ENCODE measurements around the gene SMO. TPM values are rescaled to one million over a fixed set of nuclear protein-coding genes. Genes with fewer than 3 reads are reported as not detected.

SMO gene
- total RNA-seq, 4 donors from 2014 or later = 1.9 to 8.6 (median 3.5) TPM

DNA sequence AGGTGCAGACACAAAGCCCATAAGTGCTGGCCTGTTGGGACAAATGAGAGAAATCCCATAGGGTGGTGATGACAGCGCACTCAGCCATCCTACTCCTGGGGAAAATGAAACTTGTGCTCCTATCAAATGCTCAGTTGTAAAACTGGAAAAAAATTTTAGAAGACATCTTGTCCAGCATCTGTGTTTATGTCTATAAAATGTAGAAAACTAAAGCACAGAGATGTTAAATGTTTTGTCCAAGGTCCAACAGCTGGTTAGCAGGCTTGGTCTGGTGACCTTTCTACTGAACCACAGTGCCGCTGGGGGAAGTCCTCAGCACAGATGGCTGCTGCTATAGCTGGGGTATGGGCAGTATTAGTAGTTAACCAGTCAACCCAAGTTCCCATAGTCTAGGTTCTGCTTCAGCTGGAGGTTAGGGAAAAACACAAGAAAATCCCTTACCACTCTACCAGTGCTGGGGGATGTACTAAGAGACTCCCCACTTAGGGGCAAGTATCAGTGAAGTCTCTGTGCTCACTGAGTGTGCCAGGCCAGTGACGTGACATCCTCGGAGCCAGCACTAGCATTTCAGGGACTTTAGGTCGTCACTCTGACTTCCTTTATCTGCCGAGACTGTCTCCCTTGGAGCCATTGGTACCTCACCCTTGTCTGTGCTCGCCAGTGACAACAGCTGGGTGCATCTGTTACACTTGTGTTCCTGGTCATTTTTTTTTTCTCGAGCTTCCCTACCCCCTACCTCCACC is 42.0 kb upstream of the SMO start:
- H3K27me3 ChIP-seq = peaks cover 14% of the 10 kb centered on the region
- no peak overlapping the region for H3K4me3 ChIP-seq
- peaks cover 0 to 18% (median 13%) of the 10 kb centered on the region in 4 donors for H3K4me1 ChIP-seq
- TF ChIP-seq EP300 (IDR thresholded peaks at IDR 0.05; ENCODE audit: low read depth) (no peak), POLR2A (IDR thresholded peaks at IDR 0.05) (no peak), POLR2AphosphoS5 (IDR thresholded peaks at IDR 0.05) (no peak)
- TF ChIP-seq, protein P1, sequence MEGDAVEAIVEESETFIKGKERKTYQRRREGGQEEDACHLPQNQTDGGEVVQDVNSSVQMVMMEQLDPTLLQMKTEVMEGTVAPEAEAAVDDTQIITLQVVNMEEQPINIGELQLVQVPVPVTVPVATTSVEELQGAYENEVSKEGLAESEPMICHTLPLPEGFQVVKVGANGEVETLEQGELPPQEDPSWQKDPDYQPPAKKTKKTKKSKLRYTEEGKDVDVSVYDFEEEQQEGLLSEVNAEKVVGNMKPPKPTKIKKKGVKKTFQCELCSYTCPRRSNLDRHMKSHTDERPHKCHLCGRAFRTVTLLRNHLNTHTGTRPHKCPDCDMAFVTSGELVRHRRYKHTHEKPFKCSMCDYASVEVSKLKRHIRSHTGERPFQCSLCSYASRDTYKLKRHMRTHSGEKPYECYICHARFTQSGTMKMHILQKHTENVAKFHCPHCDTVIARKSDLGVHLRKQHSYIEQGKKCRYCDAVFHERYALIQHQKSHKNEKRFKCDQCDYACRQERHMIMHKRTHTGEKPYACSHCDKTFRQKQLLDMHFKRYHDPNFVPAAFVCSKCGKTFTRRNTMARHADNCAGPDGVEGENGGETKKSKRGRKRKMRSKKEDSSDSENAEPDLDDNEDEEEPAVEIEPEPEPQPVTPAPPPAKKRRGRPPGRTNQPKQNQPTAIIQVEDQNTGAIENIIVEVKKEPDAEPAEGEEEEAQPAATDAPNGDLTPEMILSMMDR (IDR thresholded peaks at IDR 0.05) = no peak
- in situ Hi-C loops (cut with MboI; ENCODE audit: low pct_ligation_motif_present in 1 of 4, low pct_unique_long_range_greater_than_20kb in 1 of 4, low sequenced_read_pairs in 3 of 4) (no loop called here), intact Hi-C loops (cut with DNase I; ENCODE audit: low total_unique reads) (no loop called here)
- peak overlapping the region; percentile 5 to 41 (median 25) for H3K27ac ChIP-seq
- no peaks in the 10 kb centered on the region for H3K9me3 ChIP-seq
- no peaks in the 10 kb centered on the region for H3K36me3 ChIP-seq
- DNase-seq = no peak
- WGBS, 2 donors (ENCODE audit: low coverage in 1 of 2) = 50 to 62% methylated on average over 1 to 8 of the region's 8 CpGs

DNA sequence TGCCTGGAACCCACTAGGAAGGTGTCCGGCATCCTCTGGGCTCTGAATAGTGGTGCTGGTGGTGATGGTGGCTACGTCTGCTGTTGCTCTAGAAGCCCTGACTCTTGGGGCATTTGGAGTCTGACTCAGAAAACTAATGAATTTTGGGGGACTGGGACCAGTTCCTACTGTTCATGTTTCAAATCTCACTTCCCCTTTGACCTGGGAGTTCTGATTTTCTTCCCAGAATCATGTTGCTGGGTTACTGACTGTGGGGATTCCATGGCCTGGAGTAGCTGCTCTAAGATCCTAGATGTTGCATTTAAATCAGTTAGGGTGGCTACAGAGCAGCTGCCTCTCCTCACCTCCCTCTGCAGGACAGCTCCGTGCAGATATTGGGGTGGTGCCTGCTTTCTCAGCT is 40.7 kb upstream of the SMO start:
- in situ Hi-C loops (cut with MboI; ENCODE audit: low pct_ligation_motif_present in 1 of 4, low pct_unique_long_range_greater_than_20kb in 1 of 4, low sequenced_read_pairs in 3 of 4) (no loop called here), intact Hi-C loops (cut with DNase I; ENCODE audit: low total_unique reads) (no loop called here)
- H3K4me3 ChIP-seq = no peak overlapping the region
- no peak for TF ChIP-seq POLR2A (IDR thresholded peaks at IDR 0.05)
- TF ChIP-seq POLR2AphosphoS5 (IDR thresholded peaks at IDR 0.05) = no peak
- TF ChIP-seq, protein P1 (IDR thresholded peaks at IDR 0.05) = no peak
- no peak for TF ChIP-seq EP300 (IDR thresholded peaks at IDR 0.05; ENCODE audit: low read depth)
- H3K27ac ChIP-seq = no peak overlapping the region
- no peak for DNase-seq
- no peaks in the 10 kb centered on the region for H3K36me3 ChIP-seq
- peaks cover 14% of the 10 kb centered on the region for H3K27me3 ChIP-seq
- no peaks in the 10 kb centered on the region for H3K9me3 ChIP-seq
- WGBS, 2 donors (ENCODE audit: low coverage in 1 of 2) = 83% methylated on average over 3 of the region's 3 CpGs; no CpG with 5 or more reads in 1 of the 2 donors
- H3K4me1 ChIP-seq = peaks cover 0 to 18% (median 13%) of the 10 kb centered on the region in 4 donors

DNA sequence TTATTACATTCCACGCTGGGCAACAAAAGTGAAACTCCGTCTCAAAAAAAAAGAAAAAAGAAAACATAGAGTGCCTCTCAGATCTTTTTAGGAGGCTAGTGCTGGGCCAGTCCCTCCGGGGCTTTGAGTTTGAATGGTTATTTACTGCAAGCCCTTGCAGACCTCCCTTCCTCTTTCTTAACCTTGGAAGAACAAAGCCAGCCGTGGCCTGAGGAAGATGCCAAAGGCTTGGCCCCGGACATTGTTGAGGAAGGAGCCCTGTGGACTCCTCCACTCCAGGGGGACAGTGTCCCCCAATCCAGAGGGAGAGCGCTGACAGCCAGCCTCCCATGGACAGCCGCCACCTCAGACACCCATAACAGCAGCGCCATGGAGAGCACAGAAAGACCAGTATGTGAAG is 38.9 kb upstream of the SMO start:
- no peak overlapping the region for H3K27ac ChIP-seq
- intact Hi-C loops (cut with DNase I; ENCODE audit: low total_unique reads) = no loop called here
- H3K27me3 ChIP-seq = no peaks in the 10 kb centered on the region
- H3K4me1 ChIP-seq = peaks cover 0 to 13% (median 8%) of the 10 kb centered on the region in 4 donors
- TF ChIP-seq POLR2AphosphoS5 (IDR thresholded peaks at IDR 0.05) = no peak
- TF ChIP-seq, protein P1 (IDR thresholded peaks at IDR 0.05) = no peak
- no peak for TF ChIP-seq EP300 (IDR thresholded peaks at IDR 0.05; ENCODE audit: low read depth)
- DNase-seq = no peak
- H3K9me3 ChIP-seq = no peaks in the 10 kb centered on the region
- H3K36me3 ChIP-seq = no peaks in the 10 kb centered on the region
- H3K4me3 ChIP-seq = no peak overlapping the region
- WGBS, 2 donors (ENCODE audit: low coverage in 1 of 2) = 71 to 80% methylated on average over 4 to 8 of the region's 8 CpGs
- in situ Hi-C loops (cut with MboI; ENCODE audit: low pct_ligation_motif_present in 1 of 4, low pct_unique_long_range_greater_than_20kb in 1 of 4, low sequenced_read_pairs in 3 of 4) = no loop called here

DNA sequence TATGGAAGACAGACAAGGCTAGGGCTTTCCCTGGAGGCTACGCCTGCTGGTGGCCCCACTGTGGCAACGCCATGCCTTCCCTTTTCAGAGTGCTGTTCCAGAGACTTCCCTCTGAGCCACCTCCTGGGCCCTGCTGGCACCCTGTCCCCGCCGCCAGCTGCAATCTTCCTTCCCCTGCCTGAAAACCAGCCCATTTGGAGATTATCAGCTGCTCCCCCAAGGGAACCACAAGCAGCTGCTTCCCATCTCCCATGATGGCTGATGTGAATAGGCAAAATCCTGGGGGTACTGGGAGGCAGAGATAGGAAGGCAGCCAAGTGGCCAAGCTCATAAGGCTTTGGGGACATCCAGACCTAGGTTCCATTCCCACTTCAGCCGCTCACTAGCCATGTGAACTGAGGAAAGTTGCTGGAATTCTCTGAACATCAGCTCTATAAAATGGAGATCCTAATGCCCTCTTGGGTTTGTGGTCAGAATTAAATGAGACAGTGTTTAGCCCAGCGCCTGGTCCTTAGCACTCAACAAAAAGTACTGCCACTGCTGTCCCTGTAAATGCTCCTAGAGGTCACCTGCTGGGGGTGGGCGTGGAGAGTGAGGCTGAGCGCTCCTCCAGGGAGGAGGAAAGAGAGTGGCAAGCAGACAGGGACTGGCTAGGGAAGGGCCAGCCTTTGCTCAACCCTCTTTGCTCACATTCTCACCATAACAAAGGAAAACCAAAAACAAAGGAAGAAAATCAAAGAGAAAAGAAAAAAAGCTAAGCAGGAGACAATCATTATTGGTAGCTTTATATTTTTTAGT is 38.0 kb upstream of the SMO start:
- no peak for DNase-seq
- peaks cover 0 to 6% (median 3%) of the 10 kb centered on the region in 4 donors for H3K4me1 ChIP-seq
- H3K27ac ChIP-seq = no peak overlapping the region
- H3K27me3 ChIP-seq = no peaks in the 10 kb centered on the region
- TF ChIP-seq EP300 (IDR thresholded peaks at IDR 0.05; ENCODE audit: low read depth) (no peak), POLR2A (IDR thresholded peaks at IDR 0.05) (no peak), POLR2AphosphoS5 (IDR thresholded peaks at IDR 0.05) (no peak)
- TF ChIP-seq, protein P1 (IDR thresholded peaks at IDR 0.05) = no peak
- in situ Hi-C loops (cut with MboI; ENCODE audit: low pct_ligation_motif_present in 1 of 4, low pct_unique_long_range_greater_than_20kb in 1 of 4, low sequenced_read_pairs in 3 of 4) (no loop called here), intact Hi-C loops (cut with DNase I; ENCODE audit: low total_unique reads) (no loop called here)
- H3K9me3 ChIP-seq = no peaks in the 10 kb centered on the region
- WGBS, 2 donors (ENCODE audit: low coverage in 1 of 2) = 77 to 88% methylated on average over 3 to 8 of the region's 8 CpGs
- no peak overlapping the region for H3K4me3 ChIP-seq
- H3K36me3 ChIP-seq = no peaks in the 10 kb centered on the region
